Keratinocyte (primary cell): ENCODE results near the gene STRA6. TPM values are rescaled to one million over a fixed set of nuclear protein-coding genes. Genes with fewer than 3 reads are reported as not detected.

Experiments used
- DNase-seq: peaks from one replicate; pipeline ENCODE4 v3.0.0-alpha.2; 2011; ENCODE audit warnings: low read depth, missing footprints, low spot score
- FAIRE-seq: peaks from 2 replicates; lab custom pipeline; 2011; peaks lifted over from hg19 to GRCh38; lab: Jason Lieb, UNC
- H2AFZ ChIP-seq: 2 replicates; pipeline ENCODE4 v1.6.0; 2012; ENCODE audit warnings: low read length, control low read depth, inconsistent platforms; ENCODE audit not compliant: control insufficient read depth
- H3K27ac ChIP-seq: 2 replicates; pipeline ENCODE4 v1.5.1; 2011; ENCODE audit warnings: low read length; ENCODE audit not compliant: control insufficient read depth, insufficient read depth
- H3K27me3 ChIP-seq: 3 replicates; pipeline ENCODE4 v1.6.0; 2011; ENCODE audit warnings: low read length; ENCODE audit not compliant: control insufficient read depth, insufficient read depth; ENCODE audit errors: extremely low read depth
- H3K36me3 ChIP-seq, 2 experiments: 2 replicates in 1 of 2; 3 replicates in 1 of 2; pipeline ENCODE4 v1.5.1; 2011; ENCODE audit warnings: low read length in 2 of 2, mild to moderate bottlenecking in 1 of 2; ENCODE audit not compliant: control insufficient read depth in 2 of 2, insufficient read depth in 2 of 2; ENCODE audit errors: extremely low read depth in 1 of 2
- H3K4me1 ChIP-seq: 3 replicates; pipeline ENCODE4 v1.5.1; 2011; ENCODE audit warnings: low read length; ENCODE audit not compliant: control insufficient read depth, insufficient read depth; ENCODE audit errors: extremely low read depth
- H3K4me2 ChIP-seq: 3 replicates; pipeline ENCODE4 v1.6.0; 2011; ENCODE audit warnings: low read depth, low read length; ENCODE audit not compliant: control insufficient read depth, insufficient read depth; ENCODE audit errors: extremely low read depth
- H3K4me3 ChIP-seq, 3 experiments: fragments of 200-600 bp in 1 of 3; sonication (generic) in 1 of 3; 2 replicates in 2 of 3; 3 replicates in 1 of 3; pipeline ENCODE4 v1.5.1; 2011 to 2016; ENCODE audit warnings: low read length in 3 of 3, mild to moderate bottlenecking in 3 of 3, control low read depth in 2 of 3, inconsistent platforms in 1 of 3, low read depth in 1 of 3, mixed read lengths in 1 of 3, mixed run types in 1 of 3, moderate library complexity in 1 of 3; ENCODE audit not compliant: control insufficient read depth in 2 of 3, insufficient read depth in 2 of 3; ENCODE audit errors: extremely low read depth in 1 of 3
- H3K79me2 ChIP-seq: 2 replicates; pipeline ENCODE4 v1.6.0; 2012; ENCODE audit warnings: low read length; ENCODE audit not compliant: control insufficient read depth, insufficient read depth
- H3K9ac ChIP-seq: 3 replicates; pipeline ENCODE4 v1.6.0; 2011; ENCODE audit warnings: low read length; ENCODE audit not compliant: control insufficient read depth, insufficient read depth; ENCODE audit errors: extremely low read depth
- H3K9me1 ChIP-seq: 3 replicates; pipeline ENCODE4 v1.6.0; 2011; ENCODE audit warnings: low read length; ENCODE audit not compliant: control insufficient read depth, insufficient read depth; ENCODE audit errors: extremely low read depth
- H3K9me3 ChIP-seq: 2 replicates; pipeline ENCODE4 v1.5.1; 2012; ENCODE audit warnings: low read depth, low read length; ENCODE audit not compliant: control insufficient read depth
- H4K20me1 ChIP-seq: 3 replicates; pipeline ENCODE4 v1.6.0; 2011; ENCODE audit warnings: low read length; ENCODE audit not compliant: control insufficient read depth, insufficient read depth; ENCODE audit errors: extremely low read depth
- EZH2 ChIP-seq: IDR thresholded peaks from one replicate; pipeline ENCODE4 v1.6.1; 2012; ENCODE audit warnings: inconsistent platforms, mild to moderate bottlenecking, low read length, moderate library complexity
- dilution Hi-C: fragments of 300-500 bp; cut with MboI; formaldehyde crosslinking; loops from one replicate; pipeline ENCODE4 v1.7.0; 2020; ENCODE audit warnings: low sequenced_read_pairs; ENCODE audit not compliant: extremely low pct_ligation_motif_present
- polyA plus RNA-seq, 5 experiments: library from polyadenylated mRNA; depleted of rRNA in 3 of 5; stranded (reverse) in 3 of 5; stranded (forward) in 1 of 5; unstranded in 1 of 5; fragments of >200 nt; gene quantifications; 1 replicate in 1 of 5; 2 replicates in 3 of 5; 3 replicates in 1 of 5; pipeline versions ENCODE4 v1.2.1 to v1.2.3, GENCODE V29; 2011 to 2012; ENCODE audit warnings: missing spikeins in 2 of 5, low read depth in 1 of 5, low replicate concordance in 1 of 5
- TF ChIP-seq, protein P1 (sequence below), 3 experiments: IDR thresholded peaks in 1 of 3; conservative IDR thresholded peaks in 1 of 3; optimal IDR thresholded peaks in 1 of 3; 2 replicates in 2 of 3; 3 replicates in 1 of 3; pipeline versions ENCODE3 to v1.5.1; 2011; ENCODE audit warnings: low read length in 3 of 3, mild to moderate bottlenecking in 3 of 3, moderate library complexity in 2 of 3, control low read depth in 1 of 3, inconsistent platforms in 1 of 3; ENCODE audit not compliant: insufficient read depth in 2 of 3; ENCODE audit errors: extremely low read depth in 1 of 3

The STRA6 gene
- polyA plus RNA-seq, 1 donor (not counting 4 experiments of a cell fraction or from before 2014, with no cell fraction given) = not detected

DNA sequence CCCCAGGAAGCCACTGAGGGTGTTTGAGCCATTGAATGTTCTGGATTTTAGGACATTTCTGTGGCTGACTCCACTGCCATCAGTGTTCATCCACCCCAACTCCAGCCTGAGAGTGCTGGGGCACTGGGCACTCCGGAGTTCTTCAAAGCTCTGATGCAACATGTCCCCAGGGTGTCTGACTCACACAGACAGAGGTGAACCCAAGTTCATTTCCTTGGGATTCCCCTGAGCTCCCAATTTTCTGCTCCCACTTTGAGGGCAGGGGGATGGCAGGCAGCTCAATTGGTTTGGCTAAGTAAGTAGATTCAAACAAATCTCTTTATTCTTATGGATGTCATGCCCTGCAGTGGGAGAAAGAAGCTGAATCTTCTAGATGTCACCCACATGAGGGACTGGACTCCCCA is 2.2 kb downstream of the STRA6 start:
- Histone ChIP-seq H3K27me3 (peaks cover 3% of the 10 kb centered on the region), H3K36me3 (no peaks in the 10 kb centered on the region), H3K4me1 (peaks cover 44% of the 10 kb centered on the region), H4K20me1 (no peaks in the 10 kb centered on the region), H3K4me3 (no peak overlapping the region), H3K4me2 (peak overlapping the region; percentile 1), H3K27ac (no peak overlapping the region), H3K9me3 (no peaks in the 10 kb centered on the region), H3K79me2 (no peaks in the 10 kb centered on the region), H3K9me1 (peaks cover 6% of the 10 kb centered on the region), H2AFZ (no peak overlapping the region), H3K9ac (no peak overlapping the region)
- FAIRE-seq = peak; percentile 64
- DNase-seq = peak; percentile 66
- no peak for TF ChIP-seq EZH2
- TF ChIP-seq, protein P1, sequence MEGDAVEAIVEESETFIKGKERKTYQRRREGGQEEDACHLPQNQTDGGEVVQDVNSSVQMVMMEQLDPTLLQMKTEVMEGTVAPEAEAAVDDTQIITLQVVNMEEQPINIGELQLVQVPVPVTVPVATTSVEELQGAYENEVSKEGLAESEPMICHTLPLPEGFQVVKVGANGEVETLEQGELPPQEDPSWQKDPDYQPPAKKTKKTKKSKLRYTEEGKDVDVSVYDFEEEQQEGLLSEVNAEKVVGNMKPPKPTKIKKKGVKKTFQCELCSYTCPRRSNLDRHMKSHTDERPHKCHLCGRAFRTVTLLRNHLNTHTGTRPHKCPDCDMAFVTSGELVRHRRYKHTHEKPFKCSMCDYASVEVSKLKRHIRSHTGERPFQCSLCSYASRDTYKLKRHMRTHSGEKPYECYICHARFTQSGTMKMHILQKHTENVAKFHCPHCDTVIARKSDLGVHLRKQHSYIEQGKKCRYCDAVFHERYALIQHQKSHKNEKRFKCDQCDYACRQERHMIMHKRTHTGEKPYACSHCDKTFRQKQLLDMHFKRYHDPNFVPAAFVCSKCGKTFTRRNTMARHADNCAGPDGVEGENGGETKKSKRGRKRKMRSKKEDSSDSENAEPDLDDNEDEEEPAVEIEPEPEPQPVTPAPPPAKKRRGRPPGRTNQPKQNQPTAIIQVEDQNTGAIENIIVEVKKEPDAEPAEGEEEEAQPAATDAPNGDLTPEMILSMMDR (optimal IDR thresholded peaks at IDR 0.05 in 1 of 3, IDR thresholded peaks at IDR 0.05 in 1 of 3, conservative IDR thresholded peaks at IDR 0.05 in 1 of 3; ENCODE audit: extremely low read depth in 1 of 3, insufficient read depth in 2 of 3, low read length in 3 of 3) = no peak
- dilution Hi-C loops = no loop called here

DNA sequence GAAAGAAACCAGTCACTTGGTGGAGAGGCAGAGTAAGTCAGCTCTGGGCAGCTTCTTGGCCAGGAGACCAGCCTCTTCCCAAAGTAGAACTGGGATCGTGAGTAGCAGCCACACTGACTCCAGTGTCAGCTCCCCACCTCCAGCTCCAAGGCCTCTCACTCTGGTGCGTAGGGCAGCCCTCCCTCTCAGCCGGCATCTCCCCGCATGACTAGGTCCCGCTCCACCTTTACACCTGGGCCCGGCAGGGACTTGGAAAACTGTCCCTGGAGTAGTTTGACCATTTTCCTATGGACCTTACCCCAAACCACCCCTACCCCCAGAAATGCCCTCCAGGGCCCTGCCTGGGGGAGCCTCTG is 3.3 kb downstream of the STRA6 start:
- no peak overlapping the region for H3K4me2 ChIP-seq

More for the DNA sequence above, 3.3 kb downstream of the STRA6 start:
- Histone ChIP-seq H3K9me3 (no peaks in the 10 kb centered on the region), H4K20me1 (no peaks in the 10 kb centered on the region), H3K79me2 (no peaks in the 10 kb centered on the region), H3K27me3 (peaks cover 3% of the 10 kb centered on the region), H3K4me3 (no peak overlapping the region), H3K4me1 (peaks cover 44% of the 10 kb centered on the region), H3K9ac (no peak overlapping the region), H3K9me1 (peaks cover 6% of the 10 kb centered on the region), H3K27ac (no peak overlapping the region), H3K36me3 (no peaks in the 10 kb centered on the region), H2AFZ (no peak overlapping the region)
- DNase-seq (no peak), FAIRE-seq (no peak)
- dilution Hi-C loops = no loop called here
- no peak for TF ChIP-seq EZH2
- TF ChIP-seq, protein P1 (optimal IDR thresholded peaks at IDR 0.05 in 1 of 3, IDR thresholded peaks at IDR 0.05 in 1 of 3, conservative IDR thresholded peaks at IDR 0.05 in 1 of 3; ENCODE audit: extremely low read depth in 1 of 3, insufficient read depth in 2 of 3, low read length in 3 of 3) = no peak
